ENCODE results near the gene TNNI3K. TPM values are rescaled to one million over a fixed set of nuclear protein-coding genes. Genes with fewer than 3 reads are reported as not detected.

Gene TNNI3K
- total and polyA plus RNA-seq, 10 of the 15 experiments (the other 5 are each of a cell fraction or from before 2014, with no cell fraction given), result 0.14 to 1.6 (median 0.44) TPM; not detected in 4

- TF ChIP-seq IKZF2 (IDR thresholded peaks at IDR 0.05) (peak in 1 of 2 experiments; percentile 42; a peak in 1 of 4 replicates), MTA2 (IDR thresholded peaks at IDR 0.05; ENCODE audit: low read depth) (no peak; the same call in 1 of the 2 replicates), BHLHE40 (IDR thresholded peaks at IDR 0.05; ENCODE audit: borderline replicate concordance in 1 of 2, low read depth in 2 of 2, low read length in 1 of 2) (no peak), MXI1 (IDR thresholded peaks at IDR 0.05; ENCODE audit: low read depth, low read length) (peak; percentile 72), HDGF (IDR thresholded peaks at IDR 0.05) (peak; percentile 85), ZNF274 (IDR thresholded peaks at IDR 0.05; ENCODE audit: insufficient read depth, insufficient read length) (no peak), KDM1A (IDR thresholded peaks at IDR 0.05; ENCODE audit: borderline replicate concordance) (no peak), TARDBP (IDR thresholded peaks at IDR 0.05; ENCODE audit: borderline replicate concordance) (no peak), PAX5 (IDR thresholded peaks at IDR 0.05; ENCODE audit: borderline replicate concordance, low read depth, low read length) (peak; percentile 42; the same call in 1 of the 2 replicates), ASH2L (IDR thresholded peaks at IDR 0.05; ENCODE audit: borderline replicate concordance, low read depth) (no peak), MLLT1 (IDR thresholded peaks at IDR 0.05) (peak; percentile 59; the same call in 1 of the 2 replicates), NBN (IDR thresholded peaks at IDR 0.05) (peak; percentile 57; the same call in 1 of the 2 replicates), HCFC1 (IDR thresholded peaks at IDR 0.05; ENCODE audit: low read length) (no peak), IKZF1 (conservative IDR thresholded peaks at IDR 0.05) (peak; percentile 56), ZNF207 (IDR thresholded peaks at IDR 0.05; ENCODE audit: borderline replicate concordance) (no peak), SUPT20H (IDR thresholded peaks at IDR 0.05; ENCODE audit: borderline replicate concordance, control insufficient read depth, low read depth, low read length) (no peak), NFXL1 (IDR thresholded peaks at IDR 0.05; ENCODE audit: borderline replicate concordance) (no peak), CREB1 (IDR thresholded peaks at IDR 0.05; ENCODE audit: low read depth) (0 out of 2 replicates have a peak, but pooled peaks have one; percentile 24), SREBF1 (IDR thresholded peaks at IDR 0.05; ENCODE audit: low read length) (no peak), TCF12 (IDR thresholded peaks at IDR 0.05; ENCODE audit: low read depth, low read length) (peak; percentile 61; the same call in 1 of the 2 replicates), JUNB (IDR thresholded peaks at IDR 0.05) (no peak), BACH1 (IDR thresholded peaks at IDR 0.05; ENCODE audit: borderline replicate concordance) (no peak), USF1 (IDR thresholded peaks at IDR 0.05; ENCODE audit: borderline replicate concordance, extremely low read length, insufficient read depth, low read depth, low read length) (no peak), STAT3 (IDR thresholded peaks at IDR 0.05; ENCODE audit: low read depth, low read length) (no peak), CHD2 (IDR thresholded peaks at IDR 0.05; ENCODE audit: borderline replicate concordance, low read depth, low read length) (no peak), ZNF622 (IDR thresholded peaks at IDR 0.05) (no peak), NRF1 (conservative IDR thresholded peaks at IDR 0.05; ENCODE audit: low read depth, low read length) (peak; percentile 69), CHD4 (IDR thresholded peaks at IDR 0.05) (no peak)
- TF ChIP-seq, protein P1, sequence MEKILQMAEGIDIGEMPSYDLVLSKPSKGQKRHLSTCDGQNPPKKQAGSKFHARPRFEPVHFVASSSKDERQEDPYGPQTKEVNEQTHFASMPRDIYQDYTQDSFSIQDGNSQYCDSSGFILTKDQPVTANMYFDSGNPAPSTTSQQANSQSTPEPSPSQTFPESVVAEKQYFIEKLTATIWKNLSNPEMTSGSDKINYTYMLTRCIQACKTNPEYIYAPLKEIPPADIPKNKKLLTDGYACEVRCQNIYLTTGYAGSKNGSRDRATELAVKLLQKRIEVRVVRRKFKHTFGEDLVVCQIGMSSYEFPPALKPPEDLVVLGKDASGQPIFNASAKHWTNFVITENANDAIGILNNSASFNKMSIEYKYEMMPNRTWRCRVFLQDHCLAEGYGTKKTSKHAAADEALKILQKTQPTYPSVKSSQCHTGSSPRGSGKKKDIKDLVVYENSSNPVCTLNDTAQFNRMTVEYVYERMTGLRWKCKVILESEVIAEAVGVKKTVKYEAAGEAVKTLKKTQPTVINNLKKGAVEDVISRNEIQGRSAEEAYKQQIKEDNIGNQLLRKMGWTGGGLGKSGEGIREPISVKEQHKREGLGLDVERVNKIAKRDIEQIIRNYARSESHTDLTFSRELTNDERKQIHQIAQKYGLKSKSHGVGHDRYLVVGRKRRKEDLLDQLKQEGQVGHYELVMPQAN (conservative IDR thresholded peaks at IDR 0.05), result no peak
These were observed 37.3 kb upstream of the TNNI3K start, which contains the start of the genes FPGT and LRRIQ3 (continued) for GRCh38 chr1:74197657-74198552.

All from GM12878 (cell line).